OCI-M1 (cell line): ENCODE data around the gene ANKRD45.
"Not testable (repeated sequence)": the region's sequence is repeated elsewhere in the genome, so short reads cannot be mapped to it uniquely, and the experiment has no call there.

Experiments
- DNase-seq: peaks from one replicate; lab custom pipeline; 2025; lab: John Stamatoyannopoulos, UW

ANKRD45 gene

GRCh38 chr1:173642450-173643139, 27.1 kb downstream of the ANKRD45 start:
- not testable (repeated sequence) for DNase-seq

- peak; percentile 58 for DNase-seq
These were observed 30.5 kb downstream of the ANKRD45 start for GRCh38 chr1:173639102-173639501.

- DNase-seq, result no peak
These were observed 31.3 kb downstream of the ANKRD45 start for GRCh38 chr1:173638043-173639021.

- not testable (repeated sequence) for DNase-seq
These were observed 32.2 kb downstream of the ANKRD45 start for GRCh38 chr1:173637236-173638042.

- DNase-seq, result no peak
These were observed 34.5 kb downstream of the ANKRD45 start, which contains the start of gene TEX50 for GRCh38 chr1:173635116-173635515. Gene TEX50, plus strand, starts transcription at chr1:173635338. Its CDS starts 184 bp downstream, at chr1:173635522.

- DNase-seq, result no peak
These were observed 40.8 kb downstream of the ANKRD45 start for GRCh38 chr1:173628888-173629287.

- DNase-seq, result no peak
These were observed 42.4 kb downstream of the ANKRD45 start for GRCh38 chr1:173627269-173627668.

GRCh38 chr1:173616859-173617258, 52.8 kb downstream of the ANKRD45 start:
- no peak for DNase-seq

- not testable (repeated sequence) for DNase-seq
These were observed 56.6 kb downstream of the ANKRD45 start for GRCh38 chr1:173613086-173613485.

GRCh38 chr1:173608503-173609216, 61.0 kb downstream of the ANKRD45 start:
- DNase-seq, result no peak

GRCh38 chr1:173603056-173603591, 66.5 kb downstream of the ANKRD45 start, which contains the start of gene SLC9C2:
Gene SLC9C2, minus strand, starts transcription at chr1:173603072. Its CDS starts 1,296 bp downstream, at chr1:173601776.
- peak; percentile 96 for DNase-seq

GRCh38 chr1:173601588-173601987, 68.1 kb downstream of the ANKRD45 start:
- DNase-seq, result peak; percentile 25

- no peak for DNase-seq
These were observed 73.4 kb downstream of the ANKRD45 start for GRCh38 chr1:173596097-173596825.

GRCh38 chr1:173591138-173591537, 78.5 kb downstream of the ANKRD45 start:
- DNase-seq, result not testable (repeated sequence)

- DNase-seq, result no peak
These were observed 79.1 kb downstream of the ANKRD45 start for GRCh38 chr1:173590557-173590956.

GRCh38 chr1:173581383-173582079, 88.1 kb downstream of the ANKRD45 start:
- DNase-seq, result no peak

GRCh38 chr1:173580658-173581057, 89.0 kb downstream of the ANKRD45 start:
- DNase-seq, result no peak

GRCh38 chr1:173580071-173580470, 89.6 kb downstream of the ANKRD45 start:
- DNase-seq, result peak; percentile 23

- DNase-seq, result no peak
These were observed 96.1 kb downstream of the ANKRD45 start for GRCh38 chr1:173573596-173573995.
